ENCODE results near the gene ANKRD34C. TPM values are rescaled to one million over a fixed set of nuclear protein-coding genes. Genes with fewer than 3 reads are reported as not detected.

The ANKRD34C gene
- total RNA-seq, 1 donor from 2014 or later, result not detected

DNA sequence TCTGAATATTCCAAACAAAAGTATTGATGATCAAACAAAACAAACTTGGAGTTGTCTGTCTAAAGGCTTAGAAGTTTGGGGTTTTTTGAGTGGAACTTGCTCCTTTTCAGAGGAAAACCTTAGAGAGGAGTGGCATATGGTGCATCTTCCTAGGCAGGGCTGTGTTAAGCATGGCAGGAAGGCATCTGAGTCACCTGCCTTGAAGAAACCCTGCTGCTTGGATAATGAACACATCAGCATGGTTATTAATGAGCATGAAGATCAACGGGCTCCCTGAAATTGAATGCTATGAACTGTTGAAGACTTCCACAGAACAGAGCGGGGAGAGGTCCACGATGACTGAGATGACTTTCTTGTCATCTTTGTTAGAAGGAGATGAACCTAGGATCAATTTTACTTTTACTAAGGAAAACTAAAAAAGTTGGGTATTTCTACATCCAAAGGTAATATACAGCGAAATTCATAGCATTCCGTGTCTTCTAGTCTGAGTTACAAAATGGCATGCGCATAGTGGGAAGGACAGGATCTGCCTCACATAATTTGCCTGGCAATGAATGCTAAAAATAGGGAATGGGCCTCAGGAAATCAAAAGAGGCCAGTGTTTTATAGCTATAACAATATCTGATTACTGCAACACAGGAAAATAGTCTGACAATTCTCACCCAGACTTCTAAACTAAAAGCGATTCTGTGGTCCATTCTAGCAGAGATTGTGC lies 16.8 kb downstream of the ANKRD34C start:
- no peaks in the 10 kb centered on the region for H3K36me3 Mint-ChIP-seq
- TF ChIP-seq, protein P1, sequence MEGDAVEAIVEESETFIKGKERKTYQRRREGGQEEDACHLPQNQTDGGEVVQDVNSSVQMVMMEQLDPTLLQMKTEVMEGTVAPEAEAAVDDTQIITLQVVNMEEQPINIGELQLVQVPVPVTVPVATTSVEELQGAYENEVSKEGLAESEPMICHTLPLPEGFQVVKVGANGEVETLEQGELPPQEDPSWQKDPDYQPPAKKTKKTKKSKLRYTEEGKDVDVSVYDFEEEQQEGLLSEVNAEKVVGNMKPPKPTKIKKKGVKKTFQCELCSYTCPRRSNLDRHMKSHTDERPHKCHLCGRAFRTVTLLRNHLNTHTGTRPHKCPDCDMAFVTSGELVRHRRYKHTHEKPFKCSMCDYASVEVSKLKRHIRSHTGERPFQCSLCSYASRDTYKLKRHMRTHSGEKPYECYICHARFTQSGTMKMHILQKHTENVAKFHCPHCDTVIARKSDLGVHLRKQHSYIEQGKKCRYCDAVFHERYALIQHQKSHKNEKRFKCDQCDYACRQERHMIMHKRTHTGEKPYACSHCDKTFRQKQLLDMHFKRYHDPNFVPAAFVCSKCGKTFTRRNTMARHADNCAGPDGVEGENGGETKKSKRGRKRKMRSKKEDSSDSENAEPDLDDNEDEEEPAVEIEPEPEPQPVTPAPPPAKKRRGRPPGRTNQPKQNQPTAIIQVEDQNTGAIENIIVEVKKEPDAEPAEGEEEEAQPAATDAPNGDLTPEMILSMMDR (conservative IDR thresholded peaks at IDR 0.05), result no peak
- peaks cover 82% of the 10 kb centered on the region for H3K27me3 Mint-ChIP-seq
- H3K4me1 Mint-ChIP-seq (ENCODE audit: unreplicated experiment), result no peaks in the 10 kb centered on the region
- H3K9me3 Mint-ChIP-seq, result no peaks in the 10 kb centered on the region
- H3K27ac Mint-ChIP-seq, result no peak overlapping the region
- H3K4me3 Mint-ChIP-seq, result no peak overlapping the region
- no peak for DNase-seq (ENCODE audit: extremely low spot score, unreplicated experiment)

DNA sequence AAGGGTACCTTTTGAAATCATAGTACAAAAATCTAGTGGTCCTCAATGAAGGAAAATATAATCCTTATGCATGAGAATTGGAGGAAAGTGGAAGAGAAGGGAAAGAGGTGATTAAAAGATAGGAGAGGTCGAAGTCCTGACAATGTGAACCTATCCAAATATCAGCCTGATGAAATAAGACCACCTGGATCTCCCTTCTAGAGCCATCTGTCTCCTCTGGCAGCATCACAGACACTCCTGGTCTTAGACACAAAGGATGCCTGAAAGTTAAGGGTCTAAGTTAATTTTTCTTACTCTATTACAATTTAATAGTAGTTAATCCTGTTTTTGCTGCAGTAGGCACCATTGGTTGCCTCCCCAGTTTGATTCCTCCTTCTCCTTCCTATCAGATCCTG lies 17.3 kb downstream of the ANKRD34C start:
- no peaks in the 10 kb centered on the region for H3K9me3 Mint-ChIP-seq
- H3K36me3 Mint-ChIP-seq, result no peaks in the 10 kb centered on the region
- H3K27ac Mint-ChIP-seq, result no peak overlapping the region
- peaks cover 82% of the 10 kb centered on the region for H3K27me3 Mint-ChIP-seq
- TF ChIP-seq, protein P1 (conservative IDR thresholded peaks at IDR 0.05), result no peak
- DNase-seq (ENCODE audit: extremely low spot score, unreplicated experiment), result no peak
- H3K4me3 Mint-ChIP-seq, result no peak overlapping the region
- no peaks in the 10 kb centered on the region for H3K4me1 Mint-ChIP-seq (ENCODE audit: unreplicated experiment)

DNA sequence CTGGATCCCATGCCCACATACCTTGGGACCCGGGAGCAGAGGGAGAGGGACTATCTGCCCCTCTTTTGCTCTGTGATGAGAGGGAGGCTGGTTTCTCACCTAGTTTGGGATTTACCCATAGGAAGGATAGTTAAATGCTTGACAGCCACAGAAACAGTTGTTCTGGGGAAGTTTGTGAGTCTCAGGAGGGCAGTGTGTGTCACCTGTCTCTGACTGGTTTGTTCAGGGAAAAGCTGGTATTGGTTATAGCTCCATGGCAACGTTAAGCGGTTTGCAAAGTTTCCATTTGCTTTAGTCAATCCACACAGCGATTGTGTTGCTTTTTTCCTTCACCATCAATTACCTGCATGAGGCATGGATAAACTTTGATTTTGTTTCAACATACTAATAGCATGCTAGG lies 24.7 kb downstream of the ANKRD34C start:
- Mint-ChIP-seq H3K4me3 (no peak overlapping the region), H3K27me3 (peaks cover 75% of the 10 kb centered on the region), H3K27ac (no peak overlapping the region), H3K36me3 (peaks cover under 1% of the 10 kb centered on the region), H3K9me3 (no peaks in the 10 kb centered on the region), H3K4me1 (ENCODE audit: unreplicated experiment) (peaks cover 8% of the 10 kb centered on the region)
- TF ChIP-seq, protein P1 (conservative IDR thresholded peaks at IDR 0.05), result no peak
- DNase-seq (ENCODE audit: extremely low spot score, unreplicated experiment), result no peak

DNA sequence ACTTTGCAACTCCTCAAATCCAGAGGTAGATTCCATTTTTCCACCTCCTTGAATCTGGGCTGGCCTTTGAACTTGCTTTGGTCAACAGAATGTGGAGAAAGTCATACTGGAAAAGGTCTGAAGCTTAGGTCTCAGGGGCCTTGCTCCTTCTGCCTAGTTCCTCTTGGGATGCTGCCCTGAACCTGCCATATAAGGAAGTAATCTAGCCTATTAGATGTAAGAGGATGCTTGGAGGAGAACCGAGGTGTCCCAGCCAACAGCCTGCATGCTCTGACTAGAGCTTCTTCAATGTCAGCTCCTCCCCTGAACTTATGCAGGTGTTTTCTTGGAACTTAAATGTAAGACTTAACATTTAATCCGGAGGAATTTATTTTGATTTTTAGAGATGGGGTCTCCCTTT lies 26.4 kb downstream of the ANKRD34C start:
- H3K27me3 Mint-ChIP-seq, result peaks cover 63% of the 10 kb centered on the region
- H3K9me3 Mint-ChIP-seq, result no peaks in the 10 kb centered on the region
- H3K36me3 Mint-ChIP-seq, result peaks cover 13% of the 10 kb centered on the region
- H3K4me3 Mint-ChIP-seq, result no peak overlapping the region
- TF ChIP-seq, protein P1 (conservative IDR thresholded peaks at IDR 0.05), result no peak
- peaks cover 18% of the 10 kb centered on the region for H3K4me1 Mint-ChIP-seq (ENCODE audit: unreplicated experiment)
- no peak overlapping the region for H3K27ac Mint-ChIP-seq
- no peak for DNase-seq (ENCODE audit: extremely low spot score, unreplicated experiment)

DNA sequence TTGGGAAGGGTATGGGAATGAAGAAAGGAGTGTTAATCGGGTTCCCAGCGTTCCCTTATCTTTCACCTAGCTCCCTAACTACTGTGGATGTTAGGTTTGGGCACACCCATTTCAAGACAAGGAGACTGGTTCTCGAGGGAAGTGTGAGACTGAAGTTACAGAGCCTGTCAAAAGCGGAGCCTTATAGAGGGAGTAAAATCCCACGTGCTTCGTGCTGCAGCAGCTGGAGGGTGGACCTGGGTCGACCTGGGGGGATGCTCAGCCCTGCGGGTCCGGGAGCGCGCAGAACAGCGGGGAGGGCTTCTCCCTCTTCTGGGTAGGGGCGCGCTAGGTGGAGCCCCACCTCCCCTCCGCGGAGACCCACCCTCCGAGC lies 28.1 kb downstream of the ANKRD34C start:
- H3K27ac Mint-ChIP-seq, result peak overlapping the region; percentile 75

More for the DNA sequence above, 28.1 kb downstream of the ANKRD34C start:
- Mint-ChIP-seq H3K36me3 (peaks cover 30% of the 10 kb centered on the region), H3K27me3 (peaks cover 46% of the 10 kb centered on the region), H3K9me3 (no peaks in the 10 kb centered on the region), H3K4me1 (ENCODE audit: unreplicated experiment) (peaks cover 18% of the 10 kb centered on the region), H3K4me3 (peak overlapping the region; percentile 95)
- DNase-seq (ENCODE audit: extremely low spot score, unreplicated experiment), result no peak
- TF ChIP-seq, protein P1 (conservative IDR thresholded peaks at IDR 0.05), result no peak
